ENCODE measurements around the gene TMEM225B. TPM values are rescaled to one million over a fixed set of nuclear protein-coding genes. Genes with fewer than 3 reads are reported as not detected.

Gene TMEM225B
- total RNA-seq, 1 experiment from 2014 or later, result 0.70 TPM

- no peaks in the 10 kb centered on the region for H3K36me3 Mint-ChIP-seq (ENCODE audit: insufficient read depth, unreplicated experiment)
- BruUV-seq (replicated peaks), result no TSS peak
- no peak overlapping the region for H3K4me3 Mint-ChIP-seq (ENCODE audit: unreplicated experiment)
- DNase-seq (ENCODE audit: unreplicated experiment), result no peak
- intact Hi-C loops (cut with micrococcal nuclease), result no loop called here
- CTCF ChIA-PET, result no interaction called here
- no peaks in the 10 kb centered on the region for H3K9me3 Mint-ChIP-seq (ENCODE audit: unreplicated experiment)
- TF ChIP-seq, protein P1, sequence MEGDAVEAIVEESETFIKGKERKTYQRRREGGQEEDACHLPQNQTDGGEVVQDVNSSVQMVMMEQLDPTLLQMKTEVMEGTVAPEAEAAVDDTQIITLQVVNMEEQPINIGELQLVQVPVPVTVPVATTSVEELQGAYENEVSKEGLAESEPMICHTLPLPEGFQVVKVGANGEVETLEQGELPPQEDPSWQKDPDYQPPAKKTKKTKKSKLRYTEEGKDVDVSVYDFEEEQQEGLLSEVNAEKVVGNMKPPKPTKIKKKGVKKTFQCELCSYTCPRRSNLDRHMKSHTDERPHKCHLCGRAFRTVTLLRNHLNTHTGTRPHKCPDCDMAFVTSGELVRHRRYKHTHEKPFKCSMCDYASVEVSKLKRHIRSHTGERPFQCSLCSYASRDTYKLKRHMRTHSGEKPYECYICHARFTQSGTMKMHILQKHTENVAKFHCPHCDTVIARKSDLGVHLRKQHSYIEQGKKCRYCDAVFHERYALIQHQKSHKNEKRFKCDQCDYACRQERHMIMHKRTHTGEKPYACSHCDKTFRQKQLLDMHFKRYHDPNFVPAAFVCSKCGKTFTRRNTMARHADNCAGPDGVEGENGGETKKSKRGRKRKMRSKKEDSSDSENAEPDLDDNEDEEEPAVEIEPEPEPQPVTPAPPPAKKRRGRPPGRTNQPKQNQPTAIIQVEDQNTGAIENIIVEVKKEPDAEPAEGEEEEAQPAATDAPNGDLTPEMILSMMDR (IDR thresholded peaks at IDR 0.05; ENCODE audit: unreplicated experiment), result no peak
- H3K27me3 Mint-ChIP-seq (ENCODE audit: insufficient read depth, unreplicated experiment), result no peaks in the 10 kb centered on the region
- no peaks in the 10 kb centered on the region for H3K4me1 Mint-ChIP-seq (ENCODE audit: insufficient read depth, unreplicated experiment)
- H3K27ac Mint-ChIP-seq (ENCODE audit: low read depth, unreplicated experiment), result no peak overlapping the region
- POLR2A ChIA-PET, result interaction anchor here (0.8 to 1.6 kb wide), 2 partner anchors 8 to 10 kb away, joined by 3 to 4 read pairs; no protein-coding TSS in a partner anchor
Measured at GRCh38 chr7:99606531-99606930, 8.5 kb downstream of the TMEM225B start.

GRCh38 chr7:99607548-99607947 lies 9.5 kb downstream of the TMEM225B start:
- no TSS peak for BruUV-seq (replicated peaks)
- H3K4me3 Mint-ChIP-seq (ENCODE audit: unreplicated experiment), result no peak overlapping the region
- H3K4me1 Mint-ChIP-seq (ENCODE audit: insufficient read depth, unreplicated experiment), result no peaks in the 10 kb centered on the region
- DNase-seq (ENCODE audit: unreplicated experiment), result no peak
- ChIA-PET CTCF (interaction anchor here (0.7 kb wide), 1 partner anchor 285 kb away, joined by 3 read pairs; no protein-coding TSS in a partner anchor), POLR2A (interaction anchor here (0.7 to 0.8 kb wide), 2 partner anchors 9 to 503 kb away, joined by 3 read pairs; no protein-coding TSS in a partner anchor)
- H3K9me3 Mint-ChIP-seq (ENCODE audit: unreplicated experiment), result no peaks in the 10 kb centered on the region
- TF ChIP-seq, protein P1 (IDR thresholded peaks at IDR 0.05; ENCODE audit: unreplicated experiment), result no peak
- H3K27ac Mint-ChIP-seq (ENCODE audit: low read depth, unreplicated experiment), result no peak overlapping the region
- no peaks in the 10 kb centered on the region for H3K36me3 Mint-ChIP-seq (ENCODE audit: insufficient read depth, unreplicated experiment)
- intact Hi-C loops (cut with micrococcal nuclease), result no loop called here
- no peaks in the 10 kb centered on the region for H3K27me3 Mint-ChIP-seq (ENCODE audit: insufficient read depth, unreplicated experiment)

DNA sequence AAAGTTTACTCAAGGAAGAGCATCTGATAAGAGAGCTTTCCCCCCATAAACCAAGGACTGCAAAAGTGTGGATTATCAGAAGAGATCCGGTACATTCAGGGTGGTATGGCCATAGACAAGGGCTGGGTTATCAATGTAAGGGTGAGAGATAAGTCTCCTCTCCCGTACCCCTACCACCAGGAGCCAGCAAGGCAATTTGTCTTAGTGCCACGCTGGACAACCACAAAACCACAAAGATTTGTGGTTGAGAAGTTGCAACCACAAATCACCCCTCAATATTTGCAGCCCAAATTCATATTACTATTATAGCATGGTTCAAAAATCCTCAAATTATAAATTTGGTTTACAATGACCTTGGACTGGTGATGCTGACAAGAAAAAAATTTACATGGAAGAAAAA lies 16.4 kb downstream of the TMEM225B start:
- Mint-ChIP-seq H3K4me1 (ENCODE audit: insufficient read depth, unreplicated experiment) (peaks cover 22% of the 10 kb centered on the region), H3K9me3 (ENCODE audit: unreplicated experiment) (no peaks in the 10 kb centered on the region), H3K4me3 (ENCODE audit: unreplicated experiment) (no peak overlapping the region), H3K27ac (ENCODE audit: low read depth, unreplicated experiment) (no peak overlapping the region), H3K36me3 (ENCODE audit: insufficient read depth, unreplicated experiment) (peaks cover 16% of the 10 kb centered on the region), H3K27me3 (ENCODE audit: insufficient read depth, unreplicated experiment) (no peaks in the 10 kb centered on the region)
- DNase-seq (ENCODE audit: unreplicated experiment), result no peak
- POLR2A ChIA-PET, result interaction anchor here (1.0 to 4.3 kb wide), 5 partner anchors 9 to 305 kb away, joined by 3 to 23 read pairs (median 4); partner anchors contain the start of genes TRIM4 and ZKSCAN5
- no TSS peak for BruUV-seq (replicated peaks)
- intact Hi-C loops (cut with micrococcal nuclease), result loop anchor here (10.0 kb wide), 1 partner anchor 140 kb away; the partner anchor contains the start of gene ZNF789
- CTCF ChIA-PET, result interaction anchor here (0.7 kb wide), 1 partner anchor 128 kb away, joined by 3 read pairs; no protein-coding TSS in a partner anchor
- TF ChIP-seq, protein P1 (IDR thresholded peaks at IDR 0.05; ENCODE audit: unreplicated experiment), result no peak

DNA sequence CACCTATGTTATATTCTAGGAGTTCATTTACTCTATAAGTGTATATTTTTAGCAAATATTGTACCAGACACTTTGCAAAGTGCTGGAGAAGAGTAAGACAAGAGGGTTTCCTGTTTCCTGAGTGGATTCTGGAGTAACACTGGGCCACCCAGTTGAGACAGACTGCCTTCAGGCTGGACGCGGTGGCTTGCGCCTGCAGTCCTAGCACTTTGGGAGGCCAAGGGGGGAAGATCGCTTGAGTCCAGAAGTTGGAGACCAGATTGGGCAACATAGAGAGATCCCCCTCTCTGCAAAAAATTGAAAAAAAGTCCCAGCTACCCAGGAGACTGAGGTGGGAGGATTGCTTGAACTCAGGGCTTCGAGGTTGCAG lies 17.9 kb downstream of the TMEM225B start:
- ChIA-PET CTCF (interaction anchor here (0.5 to 1.6 kb wide), 6 partner anchors 11 to 1748 kb away, joined by 3 to 8 read pairs (median 4); no protein-coding TSS in a partner anchor), POLR2A (interaction anchor here (0.8 to 4.3 kb wide), 21 partner anchors 9 to 405 kb away, joined by 3 to 55 read pairs (median 6); partner anchors contain the start of genes FAM200A, TRIM4, ZKSCAN5 and ZNF394)
- Mint-ChIP-seq H3K9me3 (ENCODE audit: unreplicated experiment) (no peaks in the 10 kb centered on the region), H3K36me3 (ENCODE audit: insufficient read depth, unreplicated experiment) (peaks cover 31% of the 10 kb centered on the region), H3K4me3 (ENCODE audit: unreplicated experiment) (peak overlapping the region; percentile 90), H3K27ac (ENCODE audit: low read depth, unreplicated experiment) (peak overlapping the region; percentile 93), H3K27me3 (ENCODE audit: insufficient read depth, unreplicated experiment) (no peaks in the 10 kb centered on the region), H3K4me1 (ENCODE audit: insufficient read depth, unreplicated experiment) (peaks cover 24% of the 10 kb centered on the region)
- intact Hi-C loops (cut with micrococcal nuclease), result loop anchor here (1.0 to 10.0 kb wide), 4 partner anchors 58 to 221 kb away; partner anchors contain the start of genes ZKSCAN5, ZNF655 and ZNF789
- no TSS peak for BruUV-seq (replicated peaks)
- no peak for DNase-seq (ENCODE audit: unreplicated experiment)
- TF ChIP-seq, protein P1 (IDR thresholded peaks at IDR 0.05; ENCODE audit: unreplicated experiment), result no peak

Data from MCF 10A (cell line).